NCI-H69 (cell line): ENCODE data around the gene TBC1D24.
A peak's percentile ranks its signal among the peaks of the same experiment; 100 is the strongest.
"Not testable (repeated sequence)": the region's sequence is repeated elsewhere in the genome, so short reads cannot be mapped to it uniquely, and the experiment has no call there.

Experiments used
- DNase-seq: peaks from one replicate; lab custom pipeline; 2025; lab: John Stamatoyannopoulos, UW

TBC1D24 gene

DNA sequence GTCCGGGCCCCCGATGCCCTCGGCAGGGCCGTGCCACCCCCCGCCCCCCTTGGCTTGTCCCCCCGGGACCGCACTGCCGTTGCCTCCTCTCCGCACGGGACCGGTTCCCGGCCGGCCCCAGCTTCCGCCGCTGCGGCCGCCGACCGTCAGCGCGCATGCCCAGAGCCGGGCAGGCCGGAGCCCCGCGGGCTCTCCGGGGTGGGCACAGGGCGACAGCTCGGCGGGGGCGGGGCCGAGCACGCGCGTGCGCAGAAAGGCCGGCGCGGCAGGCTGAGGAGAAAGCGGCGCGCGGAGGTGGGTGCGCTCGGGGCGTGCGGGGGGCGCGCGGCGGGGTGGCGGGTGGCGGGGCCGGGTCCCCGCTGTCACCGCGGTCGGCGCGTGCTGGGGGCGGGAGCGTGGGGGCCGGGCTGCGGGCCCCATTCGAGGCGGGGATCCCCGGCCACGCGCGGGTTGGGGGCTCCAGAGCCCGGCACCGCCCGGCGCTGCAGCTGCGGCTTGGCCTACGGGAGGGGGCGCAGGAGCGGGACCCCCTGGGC lies at the start of gene TBC1D24:
TBC1D24 (plus strand) TSS at position 251 of the 536 bp plus-strand sequence. CDS start 21,022 bp downstream, outside the sequence.
- DNase-seq = peak; percentile 94

DNA sequence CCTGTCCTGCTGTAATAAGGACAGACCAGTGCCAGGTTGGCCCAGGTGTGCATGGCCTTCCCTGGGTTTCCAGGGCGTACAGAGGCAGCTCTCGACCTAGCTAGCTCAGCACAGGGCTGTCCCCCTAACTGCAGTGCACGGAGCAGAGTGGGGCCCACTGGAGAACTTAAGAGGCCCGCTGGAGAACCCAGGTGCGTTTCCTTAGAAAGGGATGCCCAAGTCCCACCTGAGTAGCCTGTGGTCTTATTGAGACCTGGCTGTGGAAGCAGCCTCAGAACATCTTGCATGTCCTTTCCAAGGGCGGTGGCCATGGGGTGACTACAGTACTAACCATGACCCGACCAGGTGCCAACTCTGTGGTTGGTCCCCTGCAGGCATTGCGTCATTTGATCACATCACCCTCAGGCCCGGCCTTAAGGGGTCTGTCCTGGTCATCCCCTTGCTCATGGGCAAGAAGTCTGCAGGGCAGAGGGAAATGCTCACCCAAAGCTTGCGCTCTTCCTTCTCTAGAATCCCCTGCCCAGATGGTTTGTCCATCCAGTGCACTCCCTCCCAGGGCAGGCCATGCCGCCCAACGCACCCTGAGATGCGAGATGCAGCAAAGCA lies 49.0 kb upstream of the TBC1D24 start:
- DNase-seq = no peak

DNA sequence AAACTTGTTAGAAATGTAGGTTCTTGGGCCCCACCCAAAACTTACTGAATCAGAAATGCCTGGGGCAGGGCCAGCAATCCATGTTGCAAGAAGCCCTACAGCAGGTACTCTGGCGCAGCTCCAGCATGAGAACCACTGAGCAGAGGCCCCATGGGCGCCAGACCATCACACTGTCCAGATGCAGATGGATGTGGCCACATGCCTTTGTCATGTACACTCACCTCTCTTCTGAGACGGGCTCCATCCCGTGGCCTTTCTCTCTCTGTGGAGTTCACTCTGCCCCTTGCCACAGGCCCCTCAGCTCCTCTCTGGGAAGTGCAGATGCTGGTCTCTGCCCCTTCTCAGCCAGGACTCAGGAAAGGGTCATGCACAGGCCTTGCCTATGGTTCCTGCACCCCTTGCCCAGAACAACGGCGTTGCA lies 48.0 kb upstream of the TBC1D24 start:
- no peak for DNase-seq

- DNase-seq = no peak
These were observed 47.4 kb upstream of the TBC1D24 start for GRCh38 chr16:2427526-2427925.

- peak; percentile 79 for DNase-seq
These were observed 46.7 kb upstream of the TBC1D24 start for GRCh38 chr16:2428051-2428783.

DNA sequence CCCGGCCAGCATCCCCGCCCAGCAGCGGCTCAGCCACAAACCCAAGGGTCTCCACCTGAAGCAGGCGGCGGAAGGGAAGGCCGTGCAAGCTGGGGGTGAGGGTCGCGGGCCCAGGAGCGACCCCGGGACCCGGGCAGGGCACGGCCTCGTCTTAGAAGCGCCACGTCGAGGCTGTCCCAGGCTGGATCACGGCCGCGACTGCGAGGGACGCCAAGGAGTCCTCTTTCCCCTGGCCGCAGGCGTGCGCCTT lies 46.2 kb upstream of the TBC1D24 start:
- no peak for DNase-seq

DNA sequence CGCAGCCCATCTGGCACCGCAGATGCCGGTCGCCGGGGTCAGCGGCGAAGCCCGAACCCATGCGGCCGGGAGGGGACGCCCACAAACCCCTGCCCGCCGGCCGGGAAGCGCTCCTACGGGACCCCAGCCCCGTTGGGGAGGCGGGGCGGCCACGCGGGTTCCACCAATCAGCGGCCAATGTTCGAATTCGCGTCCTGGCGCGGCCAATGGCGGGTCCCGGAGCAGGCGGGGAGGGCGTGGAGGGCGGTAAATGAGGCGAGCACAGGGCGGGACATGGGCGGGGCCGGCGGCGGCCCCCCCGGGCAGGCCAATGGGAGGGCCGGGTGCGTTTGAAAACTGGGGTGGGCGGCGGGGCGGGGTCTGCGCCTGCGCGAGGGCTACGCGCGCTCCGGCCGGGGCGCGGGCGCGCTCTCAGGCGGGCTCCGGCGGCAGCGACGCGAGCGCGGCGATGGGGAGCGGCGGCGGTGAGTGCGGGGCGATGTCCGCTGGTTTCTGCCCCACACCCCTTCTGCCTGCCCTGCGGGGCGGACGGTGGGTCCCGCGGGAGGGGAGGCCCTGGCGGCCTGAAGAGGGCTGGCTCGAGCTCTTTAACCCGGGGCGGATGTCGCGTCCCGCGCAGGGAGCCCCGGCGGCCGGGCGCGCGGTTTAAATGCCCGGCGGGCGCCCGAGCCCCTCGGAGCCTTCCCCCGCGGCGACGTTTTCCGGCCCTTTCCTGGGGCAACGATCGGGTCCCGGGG lies 45.7 kb upstream of the TBC1D24 start, which contains the start of gene CCNF:
CCNF (plus strand) TSS at position 414 of the 737 bp plus-strand sequence; CDS start at position 449, 35 bp downstream.
- peak; percentile 99 for DNase-seq

DNA sequence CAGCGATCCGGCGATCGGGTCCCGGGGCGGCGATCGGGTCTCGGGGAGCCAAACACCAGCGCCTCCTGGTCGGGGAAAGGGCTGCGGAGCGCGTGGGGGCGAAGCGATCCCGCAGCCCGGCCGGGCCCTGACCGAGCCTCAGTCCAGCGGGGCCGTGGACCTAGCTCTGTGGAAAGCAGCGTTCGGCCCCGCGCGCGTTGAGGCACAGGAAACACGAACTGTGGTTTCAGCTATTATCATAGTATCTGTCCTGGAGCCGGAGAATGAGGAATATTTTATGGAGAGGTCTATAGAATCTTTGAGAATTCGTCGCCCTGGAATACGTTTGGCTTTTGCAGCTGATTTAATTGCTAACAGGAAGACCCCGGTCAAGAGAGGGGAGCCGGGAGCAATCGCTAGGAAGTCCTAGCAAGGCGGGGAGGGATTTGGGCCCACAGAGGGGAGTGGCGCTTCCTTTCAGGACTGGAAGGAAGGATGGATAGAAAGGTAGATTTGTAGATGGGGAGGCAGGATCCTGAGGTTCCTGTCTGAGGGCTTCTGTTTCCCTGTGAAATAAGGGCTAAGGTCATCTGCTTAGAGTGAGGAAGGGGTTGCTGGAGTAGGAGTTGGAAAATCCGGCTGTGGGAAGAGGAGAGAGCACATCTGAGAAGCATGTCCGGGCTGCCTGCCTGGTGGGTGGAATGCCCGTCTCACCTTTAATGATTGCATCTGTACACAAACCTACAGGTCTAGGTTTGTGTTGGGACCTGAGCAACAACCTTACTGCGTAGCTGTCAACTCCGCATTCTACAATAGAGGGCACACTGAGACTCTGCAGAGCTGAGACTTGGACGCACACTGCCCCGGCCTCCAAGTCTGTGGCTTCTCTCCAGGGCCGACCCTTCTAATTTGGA lies 44.9 kb upstream of the TBC1D24 start:
- DNase-seq = peak; percentile 57

DNA sequence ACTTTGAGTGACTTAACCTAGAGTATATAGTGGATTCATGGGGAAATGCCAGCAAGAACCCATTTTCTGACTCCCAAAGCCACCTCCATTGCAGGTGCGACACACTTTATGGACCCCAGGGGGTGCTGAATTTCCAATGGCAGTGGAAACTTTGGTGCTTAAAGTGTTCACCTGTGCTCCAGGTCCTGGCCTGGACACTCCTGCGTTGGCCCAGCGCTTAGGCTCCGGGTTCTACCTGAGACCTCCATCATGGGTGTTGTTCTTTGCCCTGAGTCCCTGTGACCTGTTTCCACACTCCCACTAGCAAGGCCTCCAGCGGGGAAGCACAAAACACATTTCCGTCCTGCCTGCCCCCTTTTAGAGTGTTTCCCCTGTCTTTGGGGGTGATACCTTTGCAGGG lies 42.6 kb upstream of the TBC1D24 start:
- DNase-seq = no peak

DNA sequence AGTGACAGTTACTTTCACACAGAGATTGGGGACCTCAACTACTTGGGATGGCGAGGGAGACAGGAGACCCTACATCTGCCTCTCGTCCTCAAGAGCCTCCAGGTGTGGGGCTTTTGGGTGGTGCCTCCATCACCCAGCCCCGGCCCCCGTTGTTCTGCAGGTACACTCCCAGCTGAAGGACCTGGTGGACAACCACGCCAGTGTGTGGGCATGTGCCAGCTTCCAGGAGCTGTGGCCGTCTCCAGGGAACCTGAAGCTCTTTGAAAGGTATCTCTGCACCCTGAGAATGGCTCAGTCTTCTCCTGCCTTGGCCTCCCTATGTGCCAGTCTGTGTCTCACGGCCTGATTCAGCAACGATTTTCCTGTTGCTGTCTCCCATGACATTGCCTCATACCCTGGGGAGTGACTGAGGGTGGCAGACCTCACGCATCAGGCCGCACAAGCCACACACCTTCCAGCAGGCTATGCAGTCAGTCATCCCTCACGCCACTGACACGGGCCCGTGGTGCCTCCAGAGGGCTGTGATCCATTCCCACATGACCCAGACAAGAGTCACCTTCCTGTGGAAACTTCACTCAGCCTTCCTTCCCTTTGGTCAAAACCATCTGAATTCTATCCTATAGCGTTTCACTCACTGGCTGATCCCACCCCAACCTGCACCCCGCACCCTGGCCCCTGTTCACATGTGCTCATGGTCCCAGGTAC lies 42.0 kb upstream of the TBC1D24 start:
- no peak for DNase-seq

DNA sequence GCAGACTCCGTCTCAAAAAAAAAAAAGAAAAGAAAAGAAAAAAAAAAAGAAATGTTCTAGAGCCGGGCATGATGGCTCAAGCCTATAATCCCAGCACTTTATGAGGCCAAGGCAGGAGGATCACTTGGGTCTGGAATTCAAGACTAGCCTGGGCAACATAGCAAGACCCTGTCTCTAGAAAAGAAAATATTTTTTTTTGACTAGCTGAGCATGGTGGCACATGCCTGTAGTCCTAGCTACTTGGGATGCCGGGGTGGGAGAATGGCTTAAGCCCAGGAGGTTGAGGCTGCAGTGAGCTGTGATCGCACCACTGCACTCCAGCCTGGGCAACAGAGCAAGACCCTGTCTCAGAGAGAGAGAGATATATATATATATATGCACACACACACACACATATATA lies 39.7 kb upstream of the TBC1D24 start:
- not testable (repeated sequence) for DNase-seq

DNA sequence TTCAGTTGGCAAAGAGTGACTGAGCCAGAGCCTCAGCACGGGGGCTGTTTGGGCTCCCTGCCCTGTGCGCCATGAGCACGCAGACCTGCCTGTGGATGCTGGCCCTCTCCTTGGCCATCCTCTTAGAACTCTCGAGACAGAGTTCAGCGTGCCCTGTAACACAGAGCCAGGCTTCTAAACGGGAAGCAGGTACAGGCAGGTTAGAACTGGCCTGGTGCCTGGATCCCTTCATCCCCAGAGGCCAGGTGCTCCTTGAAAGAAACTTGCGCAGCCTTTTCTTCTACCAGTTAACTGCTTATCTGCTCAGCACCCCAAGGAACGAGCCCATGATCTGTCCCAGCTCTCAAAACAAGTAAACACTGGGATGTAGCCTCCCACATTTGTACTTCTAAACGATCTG lies 38.8 kb upstream of the TBC1D24 start:
- no peak for DNase-seq

- no peak for DNase-seq
These were observed 37.7 kb upstream of the TBC1D24 start for GRCh38 chr16:2437032-2437790.

- DNase-seq = no peak
These were observed 36.8 kb upstream of the TBC1D24 start for GRCh38 chr16:2438121-2438520.

DNA sequence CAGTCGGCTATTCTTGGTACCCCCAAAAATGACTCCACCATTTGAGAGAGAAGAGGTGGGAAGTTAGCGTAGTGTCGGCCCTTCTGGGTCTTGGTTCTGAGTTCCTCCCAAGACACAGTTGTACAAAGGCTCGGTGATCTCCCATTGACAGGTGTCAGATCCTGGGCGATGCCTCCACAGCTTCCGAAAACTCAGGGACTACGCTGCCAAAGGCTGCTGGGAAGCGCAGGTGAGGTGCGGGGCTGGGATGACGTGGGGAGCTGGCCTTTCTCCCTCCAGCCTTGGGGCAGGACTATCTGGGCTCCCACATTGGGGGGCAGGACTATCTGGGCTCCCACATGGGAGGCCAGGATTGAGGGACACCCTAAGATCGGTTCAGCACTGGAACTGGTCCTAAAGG lies 35.3 kb upstream of the TBC1D24 start:
- no peak for DNase-seq

- DNase-seq = not testable (repeated sequence)
These were observed 33.7 kb upstream of the TBC1D24 start for GRCh38 chr16:2441143-2441804.

GRCh38 chr16:2443555-2443954 lies 31.4 kb upstream of the TBC1D24 start:
- DNase-seq = no peak

DNA sequence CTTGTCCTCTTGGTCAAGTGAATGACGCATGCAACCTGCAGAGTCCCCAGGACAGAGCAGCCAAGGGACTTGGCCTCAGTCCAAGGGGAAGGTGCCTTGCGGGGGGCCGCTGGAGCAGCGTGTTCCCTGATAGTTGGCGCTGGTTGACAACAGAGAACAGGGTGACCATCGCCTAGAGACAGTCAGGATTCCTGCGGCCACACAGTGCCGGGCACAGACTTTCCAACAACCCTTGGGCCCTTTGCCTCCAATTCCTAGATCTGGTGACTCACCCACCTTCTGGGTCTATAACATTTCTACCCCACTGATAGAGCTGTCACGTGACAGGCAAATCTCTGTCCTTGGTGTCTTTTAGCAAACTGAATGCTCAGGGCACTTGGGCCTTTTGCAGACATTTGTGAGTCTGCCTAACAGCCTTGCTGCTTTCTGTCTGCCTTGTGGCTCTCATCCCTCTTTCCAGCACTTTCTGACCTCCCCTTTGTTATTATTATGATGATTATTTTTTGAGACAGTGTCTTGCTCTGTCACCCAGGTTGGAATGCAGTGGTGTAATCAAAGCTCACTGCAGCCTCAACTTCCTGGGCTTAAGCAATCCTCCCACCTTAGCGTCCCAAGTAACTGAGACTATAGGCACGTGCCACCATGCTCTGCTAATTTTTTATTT lies 26.9 kb upstream of the TBC1D24 start:
- no peak for DNase-seq

- DNase-seq = no peak
These were observed 25.8 kb upstream of the TBC1D24 start for GRCh38 chr16:2449118-2449517.
